ENCODE data around the gene RNF220.

- no peak for TF ChIP-seq CTCF (conservative IDR thresholded peaks at IDR 0.05; ENCODE audit: low read length)
- no peak for TF ChIP-seq EZH2phosphoT487 (IDR thresholded peaks at IDR 0.05; ENCODE audit: borderline replicate concordance)
Measured at GRCh38 chr1:44659566-44659965, 254.5 kb downstream of the RNF220 start.
